Measurements from ENCODE around the gene IL1R2. TPM values are rescaled to one million over a fixed set of nuclear protein-coding genes. Genes with fewer than 3 reads are reported as not detected.

Gene IL1R2
- total and polyA plus RNA-seq, 2 of the 13 experiments (the other 11 are each of a cell fraction or from before 2014, with no cell fraction given) = 3.6 to 7.3 TPM

GRCh38 chr2:102064679-102065674, 73.2 kb downstream of the IL1R2 start (continued):
- no peak for TF ChIP-seq ZNF432 (CRISPR knock-in tag; IDR thresholded peaks at IDR 0.05; ENCODE audit: borderline replicate concordance)
- peak; percentile 76 for TF ChIP-seq ARID5B (CRISPR knock-in tag; IDR thresholded peaks at IDR 0.05)
- TF ChIP-seq DZIP1 (CRISPR knock-in tag; IDR thresholded peaks at IDR 0.05) = no peak
- no peak for TF ChIP-seq TOPORS (CRISPR knock-in tag; IDR thresholded peaks at IDR 0.05)
- TF ChIP-seq ZNF337 (CRISPR knock-in tag; IDR thresholded peaks at IDR 0.05; ENCODE audit: borderline replicate concordance, low read depth) = peak; percentile 87; the same call in 1 of the 2 replicates
- no peak for TF ChIP-seq HNF1B (CRISPR knock-in tag; IDR thresholded peaks at IDR 0.05)
- peak; percentile 76 for TF ChIP-seq ATF1 (CRISPR knock-in tag; IDR thresholded peaks at IDR 0.05)
- TF ChIP-seq SMAD9 (CRISPR knock-in tag; IDR thresholded peaks at IDR 0.05) = no peak
- TF ChIP-seq HOXA3 (CRISPR knock-in tag; IDR thresholded peaks at IDR 0.05) = no peak; the same call in 1 of the 2 replicates
- no peak for TF ChIP-seq ISX (CRISPR knock-in tag; conservative IDR thresholded peaks at IDR 0.05)
- TF ChIP-seq SIX4 (CRISPR knock-in tag; IDR thresholded peaks at IDR 0.05) = 0 out of 2 replicates have a peak, but pooled peaks have one; percentile 64
- TF ChIP-seq KLF15 (CRISPR knock-in tag; IDR thresholded peaks at IDR 0.05; ENCODE audit: borderline replicate concordance) = no peak
- TF ChIP-seq KAT2B (IDR thresholded peaks at IDR 0.05; ENCODE audit: borderline replicate concordance, low read depth, low read length) = no peak
- TF ChIP-seq NFATC3 (CRISPR knock-in tag; IDR thresholded peaks at IDR 0.05) = no peak
- no peak for TF ChIP-seq EED (CRISPR knock-in tag; IDR thresholded peaks at IDR 0.05)
- TF ChIP-seq FOXJ3 (CRISPR knock-in tag; IDR thresholded peaks at IDR 0.05; ENCODE audit: borderline replicate concordance) = peak; percentile 82; the same call in 1 of the 2 replicates
- no peak for TF ChIP-seq ZNF564 (CRISPR knock-in tag; IDR thresholded peaks at IDR 0.05)
- no peak for TF ChIP-seq RAD51 (IDR thresholded peaks at IDR 0.05; ENCODE audit: borderline replicate concordance)
- no peak for TF ChIP-seq SRF (IDR thresholded peaks at IDR 0.05; ENCODE audit: low read depth, low read length)
- no peak for TF ChIP-seq SIN3B (IDR thresholded peaks at IDR 0.05; ENCODE audit: low read length)
- no peak for TF ChIP-seq ZFAT (CRISPR knock-in tag; conservative IDR thresholded peaks at IDR 0.05)
- TF ChIP-seq ZSCAN21 (CRISPR knock-in tag; IDR thresholded peaks at IDR 0.05; ENCODE audit: borderline replicate concordance) = 0 out of 2 replicates have a peak, but pooled peaks have one; percentile 43
